ENCODE measurements around the gene VWC2. TPM values are rescaled to one million over a fixed set of nuclear protein-coding genes. Genes with fewer than 3 reads are reported as not detected.

The VWC2 gene
- total and polyA plus RNA-seq, 2 of the 4 experiments (the other 2 are of a cell fraction): not detected

GRCh38 chr7:49775065-49775948 lies 1.9 kb downstream of the VWC2 start:
- Histone ChIP-seq H3K27ac (ENCODE audit: insufficient read depth, low read length) (no peak overlapping the region), H3K79me1 (ENCODE audit: low read depth in 1 of 2, low read length in 2 of 2) (no peaks in the 10 kb centered on the region), H2BK20ac (ENCODE audit: low read depth, low read length) (no peak overlapping the region), H3K27me3 (ENCODE audit: control insufficient read depth, insufficient read depth, low read length) (peaks cover 5% of the 10 kb centered on the region; the same call in 1 of the 2 replicates), H3K56ac (ENCODE audit: extremely low read depth, insufficient read depth, low read length) (no peak overlapping the region), H3K4me3 (ENCODE audit: insufficient read depth, low read depth, low read length) (no peak overlapping the region), H3K4me2 (ENCODE audit: low read depth, low read length) (no peak overlapping the region), H2BK5ac (ENCODE audit: low read depth, low read length, poor library complexity, severe bottlenecking) (no peak overlapping the region), H3K4me1 (ENCODE audit: control insufficient read depth, insufficient read depth, low read length) (no peaks in the 10 kb centered on the region), H3K18ac (ENCODE audit: low read depth, low read length) (no peak overlapping the region), H2AK9ac (replicated peaks; ENCODE audit: low read depth, low read length, poor library complexity) (no peak overlapping the region), H2BK120ac (ENCODE audit: low read depth, low read length) (no peak overlapping the region), H3K9me3 (ENCODE audit: control insufficient read depth, insufficient read depth, low read length) (no peaks in the 10 kb centered on the region), H3K9me1 (ENCODE audit: insufficient read depth, low read length) (no peaks in the 10 kb centered on the region), H3K4ac (ENCODE audit: low read depth, low read length) (no peak overlapping the region), H4K91ac (ENCODE audit: insufficient read depth, low read depth, low read length) (no peak overlapping the region), H2AK5ac (ENCODE audit: low read depth, low read length) (no peak overlapping the region), H4K5ac (ENCODE audit: low read depth, low read length) (no peak overlapping the region), H4K8ac (ENCODE audit: low read depth in 2 of 2, low read length in 2 of 2) (no peak overlapping the region), H3K9ac (ENCODE audit: low read depth, low read length) (no peak overlapping the region), H4K20me1 (ENCODE audit: insufficient read depth, low read length) (no peaks in the 10 kb centered on the region), H2AFZ (replicated peaks; ENCODE audit: low read length, poor library complexity) (no peak overlapping the region), H3K36me3 (ENCODE audit: control insufficient read depth, insufficient read depth, low read length) (no peaks in the 10 kb centered on the region), H2BK15ac (ENCODE audit: low read depth, low read length) (no peak overlapping the region), H3K23ac (ENCODE audit: low read depth, low read length) (no peak overlapping the region), H3K14ac (replicated peaks; ENCODE audit: low read depth, low read length) (no peak overlapping the region)
- BruUV-seq (replicated peaks): no TSS peak
- intact Hi-C loops (cut with micrococcal nuclease): no loop called here
- CTCF ChIA-PET: no interaction called here
- 2% methylated on average over 39 of the region's 106 CpGs; no CpG with 5 or more reads in 1 of the 2 experiments for WGBS, 2 experiments (ENCODE audit: extremely low coverage in 2 of 2, insufficient read length in 1 of 2)
- dilution Hi-C loops (cut with HindIII; ENCODE audit: low sequenced_read_pairs, unreplicated experiment): no loop called here
- DNase-seq: no peak
- POLR2A ChIA-PET (ENCODE audit: unreplicated experiment): no interaction called here
- no peak for TF ChIP-seq CHD1 (IDR thresholded peaks at IDR 0.05; ENCODE audit: low read depth, low read length)
- TF ChIP-seq MAFK (IDR thresholded peaks at IDR 0.05; ENCODE audit: low read depth, low read length): no peak
- no peak for TF ChIP-seq SMC3 (IDR thresholded peaks at IDR 0.05; ENCODE audit: low read depth, low read length)
- ATAC-seq (ENCODE audit: low read depth): no peak
- in situ Hi-C loops (cut with MboI; ENCODE audit: low sequenced_read_pairs): no loop called here

Data from IMR-90 (cell line).